Ecto neural progenitor cell (in vitro differentiated cells): Measurements from ENCODE around the gene STX8.
A peak's percentile ranks its signal among the peaks of the same experiment; 100 is the strongest.

Experiments
- DNase-seq: peaks from one replicate; pipeline ENCODE4 v3.0.0-alpha.2; 2018; ENCODE audit warnings: low spot score

STX8 gene

GRCh38 chr17:9238340-9239245 lies 337.0 kb downstream of the STX8 start:
- no peak for DNase-seq

GRCh38 chr17:9237661-9238301 lies 337.8 kb downstream of the STX8 start:
- peak; percentile 71 for DNase-seq

DNA sequence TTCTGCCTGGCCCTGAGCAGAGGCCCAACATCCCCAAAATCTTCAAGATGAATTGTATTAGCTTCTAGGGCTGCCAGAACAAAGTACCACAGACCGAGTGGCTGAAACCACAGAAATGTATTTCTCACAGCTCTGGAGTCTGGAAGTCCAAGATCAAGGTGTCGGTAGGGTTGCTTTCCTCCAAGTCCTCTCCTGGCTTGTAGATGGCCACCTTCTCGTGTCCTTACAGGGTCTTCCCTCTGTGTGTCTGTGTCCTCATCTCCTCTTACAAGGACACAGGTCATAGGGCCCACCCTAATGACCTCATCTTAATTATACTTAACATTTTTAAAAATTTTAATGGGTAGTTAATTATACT lies 338.6 kb downstream of the STX8 start:
- no peak for DNase-seq

DNA sequence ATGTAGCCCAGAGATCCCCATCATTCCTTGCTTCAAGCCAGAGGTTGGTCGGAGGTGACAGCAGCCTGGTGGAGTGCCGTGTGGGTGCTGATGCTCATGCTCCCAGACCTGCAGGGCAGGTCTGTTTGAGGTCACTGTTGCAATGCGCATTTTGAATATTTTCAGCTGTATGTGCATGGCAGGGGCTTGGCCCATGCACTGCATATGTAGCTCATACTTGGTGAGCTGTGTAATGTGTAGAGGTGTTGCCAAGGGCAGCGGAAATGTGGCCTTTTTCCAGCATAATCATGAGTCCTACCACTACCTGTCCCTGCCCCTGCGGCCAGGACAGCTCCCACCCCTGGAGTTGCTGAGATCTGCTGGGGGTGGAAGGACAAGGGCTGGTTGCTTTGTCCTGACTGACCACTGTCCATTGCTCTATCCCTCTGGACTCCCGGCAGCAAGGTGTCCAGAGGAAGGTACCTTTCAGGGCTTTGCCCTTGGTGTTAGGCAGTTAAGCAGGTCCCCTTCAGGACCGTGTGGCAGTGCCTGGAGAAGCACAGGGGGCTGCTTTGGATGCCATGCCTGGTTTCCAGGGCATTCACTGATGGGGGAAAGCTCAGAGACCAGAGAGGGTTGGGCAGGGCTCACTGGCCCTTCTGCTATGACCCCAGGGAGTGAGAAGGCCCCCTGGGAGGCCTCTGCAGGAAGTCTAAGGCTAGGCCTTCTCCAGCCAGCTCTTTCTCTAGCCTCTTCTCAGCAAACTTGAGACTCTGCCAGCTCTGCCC lies 339.2 kb downstream of the STX8 start:
- no peak for DNase-seq

- DNase-seq: no peak
These were observed 340.3 kb downstream of the STX8 start for GRCh38 chr17:9235346-9235745.

GRCh38 chr17:9234389-9234945 lies 341.2 kb downstream of the STX8 start:
- DNase-seq: no peak

GRCh38 chr17:9233761-9234160 lies 341.9 kb downstream of the STX8 start:
- DNase-seq: no peak

GRCh38 chr17:9233271-9233599 lies 342.4 kb downstream of the STX8 start:
- no peak for DNase-seq

DNA sequence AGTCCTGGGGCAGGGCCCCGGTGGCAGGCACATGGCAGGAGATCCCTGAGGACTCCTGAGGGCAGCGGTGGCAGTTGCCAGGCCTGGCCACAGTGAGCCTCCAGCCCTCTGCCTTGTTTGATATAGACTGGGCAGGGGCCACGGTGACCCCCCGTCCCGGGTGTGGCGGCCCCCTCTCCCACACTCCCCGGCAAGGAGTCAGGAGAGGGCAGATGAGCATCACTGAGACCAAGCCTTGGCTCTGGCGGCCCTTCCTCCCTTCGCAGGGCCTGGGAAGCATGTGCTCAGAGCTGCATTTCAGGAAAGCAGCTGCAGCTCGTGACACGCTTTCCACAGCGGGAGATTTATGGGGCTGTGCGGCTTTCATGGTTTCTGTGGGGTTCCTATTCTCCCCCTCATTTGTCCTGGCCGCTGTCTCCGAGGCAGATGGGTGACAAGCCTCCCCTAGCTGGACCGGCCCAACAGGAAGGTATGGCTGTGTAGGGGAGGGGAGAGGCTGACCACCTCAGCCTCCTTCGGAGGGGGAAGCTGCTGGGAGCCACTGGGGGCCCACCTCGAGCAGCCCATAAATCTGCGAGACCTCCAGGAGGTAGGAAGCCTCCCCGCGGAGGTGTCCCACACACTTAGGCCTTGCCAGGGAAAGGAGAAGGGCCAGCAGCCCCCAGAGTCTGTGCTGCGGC lies 342.9 kb downstream of the STX8 start:
- DNase-seq: no peak

GRCh38 chr17:9232155-9232475 lies 343.5 kb downstream of the STX8 start:
- no peak for DNase-seq

- DNase-seq: no peak
These were observed 344.0 kb downstream of the STX8 start for GRCh38 chr17:9231449-9232154.

- DNase-seq: no peak
These were observed 344.8 kb downstream of the STX8 start for GRCh38 chr17:9230861-9231260.

DNA sequence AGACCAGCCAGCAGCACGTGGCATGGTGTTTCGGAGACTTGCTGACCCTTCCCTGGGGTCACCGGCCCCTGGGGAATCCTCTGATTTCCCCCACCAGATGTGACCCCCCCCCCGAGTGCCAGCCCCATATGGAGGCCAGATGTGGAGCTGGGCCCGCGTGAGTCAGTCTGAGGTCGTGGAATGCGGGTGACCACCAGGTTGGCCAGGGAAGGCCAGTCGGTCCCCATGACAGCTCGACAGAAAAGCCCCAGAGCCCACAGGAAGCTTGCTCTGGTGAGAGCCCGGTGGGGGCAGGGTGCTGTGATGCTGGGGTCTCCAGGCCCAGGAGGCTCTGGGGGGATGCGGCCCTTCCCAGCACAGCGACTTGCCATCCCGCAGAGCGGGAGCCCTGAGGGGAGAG lies 345.3 kb downstream of the STX8 start:
- DNase-seq: no peak

DNA sequence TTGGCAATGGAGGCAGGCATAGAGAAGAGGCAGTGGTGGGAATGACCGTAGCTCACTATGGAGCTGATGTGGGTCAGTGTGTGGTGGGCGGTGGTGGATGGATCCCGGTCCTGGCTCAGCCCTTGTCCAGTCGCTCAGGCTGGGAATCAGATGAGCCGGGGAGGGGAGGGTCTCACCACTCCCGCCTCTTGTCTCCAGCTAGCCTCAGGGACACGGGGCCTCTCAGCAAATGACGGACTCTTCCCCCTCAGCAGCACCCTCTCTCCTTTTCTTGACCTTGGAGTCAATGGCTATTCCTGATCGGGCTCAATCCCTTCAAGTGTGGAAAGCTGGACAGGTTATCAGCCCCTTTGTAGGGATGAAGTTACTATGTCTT lies 345.8 kb downstream of the STX8 start:
- DNase-seq: no peak

GRCh38 chr17:9229160-9229825 lies 346.3 kb downstream of the STX8 start:
- no peak for DNase-seq

GRCh38 chr17:9228408-9229159 lies 347.0 kb downstream of the STX8 start:
- no peak for DNase-seq

GRCh38 chr17:9227819-9228407 lies 347.7 kb downstream of the STX8 start:
- DNase-seq: no peak

GRCh38 chr17:9226794-9227135 lies 348.9 kb downstream of the STX8 start:
- no peak for DNase-seq

GRCh38 chr17:9226130-9226793 lies 349.4 kb downstream of the STX8 start:
- no peak for DNase-seq
